GM23338 (cell line): ENCODE data around the gene ZNF609. TPM values are rescaled to one million over a fixed set of nuclear protein-coding genes. Genes with fewer than 3 reads are reported as not detected.

ENCODE experiments used
- ATAC-seq: fragments of 200-7000 bp; cut with Tn5 transposase; 3 replicates; pipeline ENCODE4 v1.9.1; 2020
- DNase-seq: peaks from one replicate; pipeline ENCODE4 v3.0.0-alpha.2; 2015; ENCODE audit warnings: low spot score
- H2AFZ ChIP-seq: fragments of 200-600 bp; sonication (generic); 2 replicates; pipeline ENCODE4 v1.8.0; 2016; ENCODE audit warnings: antibody characterized with exemption, mild to moderate bottlenecking, moderate library complexity
- H3F3A ChIP-seq: fragments of 200-600 bp; sonication (generic); replicated peaks from 2 replicates; pipeline ENCODE4 v1.8.0; 2017; ENCODE audit warnings: antibody characterized with exemption, mixed run types, low read depth
- H3K27ac ChIP-seq: fragments of 200-600 bp; sonication (generic); 2 replicates; pipeline ENCODE4 v1.6.1; 2016; ENCODE audit warnings: low read depth
- H3K27me3 ChIP-seq: fragments of 200-600 bp; sonication (generic); 2 replicates; pipeline ENCODE4 v1.8.0; 2016; ENCODE audit warnings: mild to moderate bottlenecking, mixed run types, moderate library complexity; ENCODE audit not compliant: insufficient read depth
- H3K36me3 ChIP-seq: fragments of 200-600 bp; sonication (generic); 2 replicates; pipeline ENCODE4 v1.8.0; 2016; ENCODE audit warnings: mild to moderate bottlenecking; ENCODE audit not compliant: insufficient read depth
- H3K4me1 ChIP-seq: fragments of 200-600 bp; sonication (generic); 2 replicates; pipeline ENCODE4 v1.8.0; 2016; ENCODE audit warnings: mild to moderate bottlenecking, moderate library complexity; ENCODE audit not compliant: insufficient read depth
- H3K4me2 ChIP-seq: fragments of 200-600 bp; sonication (generic); 2 replicates; pipeline ENCODE4 v1.7.1; 2017; ENCODE audit warnings: mixed run types
- H3K4me3 ChIP-seq: fragments of 200-600 bp; sonication (generic); 2 replicates; pipeline ENCODE4 v1.6.1; 2016; ENCODE audit warnings: mixed run types
- H3K79me2 ChIP-seq: fragments of 200-600 bp; sonication (generic); replicated peaks from 2 replicates; pipeline ENCODE4 v1.8.0; 2017; ENCODE audit warnings: mild to moderate bottlenecking; ENCODE audit not compliant: insufficient read depth
- H3K9me2 ChIP-seq: fragments of 200-600 bp; sonication (generic); 2 replicates; pipeline ENCODE4 v1.8.0; 2017; ENCODE audit not compliant: insufficient read depth
- H4K20me1 ChIP-seq: fragments of 200-600 bp; sonication (generic); replicated peaks from 2 replicates; pipeline ENCODE4 v1.8.0; 2017; ENCODE audit warnings: mild to moderate bottlenecking; ENCODE audit not compliant: insufficient read depth
- H3K27ac Mint-ChIP-seq: 2 replicates; pipeline ENCODE4 v1.8.0; 2020; ENCODE audit warnings: inconsistent platforms, mild to moderate bottlenecking, moderate library complexity, mixed read lengths
- H3K27me3 Mint-ChIP-seq: 3 replicates; pipeline ENCODE4 v1.8.0; 2022; ENCODE audit warnings: low read depth, mild to moderate bottlenecking, moderate library complexity, mixed read lengths, inconsistent platforms; ENCODE audit not compliant: insufficient read depth, poor library complexity
- H3K36me3 Mint-ChIP-seq: 3 replicates; pipeline ENCODE4 v1.8.0; 2021; ENCODE audit warnings: low read depth, mild to moderate bottlenecking, inconsistent platforms, moderate library complexity, mixed read lengths
- H3K4me1 Mint-ChIP-seq: 3 replicates; pipeline ENCODE4 v1.8.0; 2020; ENCODE audit warnings: mild to moderate bottlenecking, inconsistent platforms, mixed read lengths
- H3K4me3 Mint-ChIP-seq: 3 replicates; pipeline ENCODE4 v1.8.0; 2021; ENCODE audit warnings: moderate library complexity, mild to moderate bottlenecking, inconsistent platforms, mixed read lengths
- H3K9me3 Mint-ChIP-seq: 3 replicates; pipeline ENCODE4 v1.8.0; 2020; ENCODE audit warnings: moderate library complexity, mild to moderate bottlenecking, inconsistent platforms, mixed read lengths
- NANOG ChIP-seq: IDR thresholded peaks from 2 replicates; pipeline ENCODE4 v1.6.1; 2016; ENCODE audit warnings: antibody characterized with exemption, borderline replicate concordance
- POLR2AphosphoS5 ChIP-seq: IDR thresholded peaks from 2 replicates; pipeline ENCODE4 v1.6.1; 2016; ENCODE audit warnings: antibody characterized with exemption, low read depth
- ZNF331 ChIP-seq: fragments of 250-450 bp; sonication (Bioruptor Pico); IDR thresholded peaks from 2 replicates; pipeline ENCODE4 v1.5.0; 2020; ENCODE audit warnings: low read depth, mild to moderate bottlenecking, moderate library complexity
- polyA plus RNA-seq: library from polyadenylated mRNA; unstranded; fragments of >200 nt; fragmentation: Nextera tagmentation; extraction: Ambion mirVana; gene quantifications from 2 replicates; pipeline ENCODE4 v1.2.1, GENCODE V29; 2016
- total RNA-seq: library from RNA; depleted of rRNA; stranded (reverse); fragments of >200 nt; shearing (Covaris generic); gene quantifications from 2 replicates; pipeline ENCODE4 v1.2.3, GENCODE V29; 2014
- TF ChIP-seq, protein P1 (sequence below): IDR thresholded peaks from one replicate; pipeline ENCODE4 v1.6.1; 2018; ENCODE audit warnings: antibody characterized with exemption; ENCODE audit not compliant: unreplicated experiment

ZNF609 gene
- total and polyA plus RNA-seq, 2 experiments from 2014 or later: 26.4 to 40.2 TPM

- TF ChIP-seq, protein P1, sequence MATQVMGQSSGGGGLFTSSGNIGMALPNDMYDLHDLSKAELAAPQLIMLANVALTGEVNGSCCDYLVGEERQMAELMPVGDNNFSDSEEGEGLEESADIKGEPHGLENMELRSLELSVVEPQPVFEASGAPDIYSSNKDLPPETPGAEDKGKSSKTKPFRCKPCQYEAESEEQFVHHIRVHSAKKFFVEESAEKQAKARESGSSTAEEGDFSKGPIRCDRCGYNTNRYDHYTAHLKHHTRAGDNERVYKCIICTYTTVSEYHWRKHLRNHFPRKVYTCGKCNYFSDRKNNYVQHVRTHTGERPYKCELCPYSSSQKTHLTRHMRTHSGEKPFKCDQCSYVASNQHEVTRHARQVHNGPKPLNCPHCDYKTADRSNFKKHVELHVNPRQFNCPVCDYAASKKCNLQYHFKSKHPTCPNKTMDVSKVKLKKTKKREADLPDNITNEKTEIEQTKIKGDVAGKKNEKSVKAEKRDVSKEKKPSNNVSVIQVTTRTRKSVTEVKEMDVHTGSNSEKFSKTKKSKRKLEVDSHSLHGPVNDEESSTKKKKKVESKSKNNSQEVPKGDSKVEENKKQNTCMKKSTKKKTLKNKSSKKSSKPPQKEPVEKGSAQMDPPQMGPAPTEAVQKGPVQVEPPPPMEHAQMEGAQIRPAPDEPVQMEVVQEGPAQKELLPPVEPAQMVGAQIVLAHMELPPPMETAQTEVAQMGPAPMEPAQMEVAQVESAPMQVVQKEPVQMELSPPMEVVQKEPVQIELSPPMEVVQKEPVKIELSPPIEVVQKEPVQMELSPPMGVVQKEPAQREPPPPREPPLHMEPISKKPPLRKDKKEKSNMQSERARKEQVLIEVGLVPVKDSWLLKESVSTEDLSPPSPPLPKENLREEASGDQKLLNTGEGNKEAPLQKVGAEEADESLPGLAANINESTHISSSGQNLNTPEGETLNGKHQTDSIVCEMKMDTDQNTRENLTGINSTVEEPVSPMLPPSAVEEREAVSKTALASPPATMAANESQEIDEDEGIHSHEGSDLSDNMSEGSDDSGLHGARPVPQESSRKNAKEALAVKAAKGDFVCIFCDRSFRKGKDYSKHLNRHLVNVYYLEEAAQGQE: no peak
Observed at GRCh38 chr15:64683378-64683777, 223.0 kb downstream of the ZNF609 start (continued).

- Mint-ChIP-seq H3K36me3 (peaks cover 85% of the 10 kb centered on the region), H3K27me3 (peaks cover 33% of the 10 kb centered on the region), H3K4me3 (no peak overlapping the region), H3K4me1 (peaks cover 52% of the 10 kb centered on the region), H3K27ac (peak overlapping the region; percentile 82), H3K9me3 (no peaks in the 10 kb centered on the region)
- no peak overlapping the region for H3K4me3 ChIP-seq
- TF ChIP-seq POLR2AphosphoS5 (peak; percentile 70), ZNF331 (CRISPR knock-in tag) (no peak), NANOG (no peak)
- TF ChIP-seq, protein P1: no peak
- DNase-seq (peak; percentile 76), ATAC-seq (peak; percentile 3)
- peaks cover 49% of the 10 kb centered on the region for H3F3A ChIP-seq
- no peak overlapping the region for H2AFZ ChIP-seq
- H3K27me3 ChIP-seq: no peaks in the 10 kb centered on the region
- peaks cover 32% of the 10 kb centered on the region for H3K4me1 ChIP-seq
- peaks cover 40% of the 10 kb centered on the region for H3K36me3 ChIP-seq
- H3K79me2 ChIP-seq: peaks cover 3% of the 10 kb centered on the region
- peak overlapping the region; percentile 17; the same call in 1 of the 2 replicates for H3K4me2 ChIP-seq
- no peaks in the 10 kb centered on the region for H3K9me2 ChIP-seq
- peak overlapping the region; percentile 84 for H3K27ac ChIP-seq
- H4K20me1 ChIP-seq: peaks cover 26% of the 10 kb centered on the region
Observed at GRCh38 chr15:64685230-64685888, 225.0 kb downstream of the ZNF609 start.
